MM.1S (cell line): ENCODE results near the gene GAB2.

Source experiments
- DNase-seq: peaks from one replicate; pipeline ENCODE4 v3.0.0-alpha.2; 2015
- H2AFZ ChIP-seq: fragments of 300-600 bp; sonication (generic); 2 replicates; pipeline ENCODE4 v1.6.0; 2016; ENCODE audit warnings: antibody characterized with exemption, low read length
- H3F3A ChIP-seq: fragments of 300-600 bp; sonication (generic); 2 replicates; pipeline ENCODE4 v1.6.1; 2016; ENCODE audit warnings: mild to moderate bottlenecking, antibody characterized with exemption, low read length, moderate library complexity, mixed read lengths; ENCODE audit not compliant: insufficient read depth
- H3K27ac ChIP-seq: fragments of 300-600 bp; sonication (generic); 2 replicates; pipeline ENCODE4 v1.5.1; 2016; ENCODE audit warnings: mild to moderate bottlenecking, low read length
- H3K27me3 ChIP-seq: fragments of 300-600 bp; sonication (generic); replicated peaks from 2 replicates; pipeline ENCODE4 v1.6.0; 2016; ENCODE audit warnings: low read length; ENCODE audit not compliant: insufficient read depth
- H3K36me3 ChIP-seq: fragments of 300-600 bp; sonication (generic); replicated peaks from 2 replicates; pipeline ENCODE4 v1.6.1; 2016; ENCODE audit warnings: mild to moderate bottlenecking, low read length, mixed read lengths; ENCODE audit not compliant: insufficient read depth
- H3K4me1 ChIP-seq: fragments of 300-600 bp; sonication (generic); 2 replicates; pipeline ENCODE4 v1.6.1; 2016; ENCODE audit warnings: low read length, mixed read lengths
- H3K4me2 ChIP-seq: fragments of 300-600 bp; sonication (generic); 2 replicates; pipeline ENCODE4 v1.6.0; 2016; ENCODE audit warnings: low read depth, low read length
- H3K4me3 ChIP-seq: fragments of 300-600 bp; sonication (generic); 2 replicates; pipeline ENCODE4 v1.5.1; 2016; ENCODE audit warnings: low read length, mixed read lengths
- H3K79me2 ChIP-seq: fragments of 300-600 bp; sonication (generic); 2 replicates; pipeline ENCODE4 v1.6.1; 2016; ENCODE audit warnings: mixed run types, low read length, mixed read lengths
- H3K9ac ChIP-seq: fragments of 300-600 bp; sonication (generic); 2 replicates; pipeline ENCODE4 v1.6.1; 2016; ENCODE audit warnings: low read length, mixed read lengths
- H3K9me2 ChIP-seq: fragments of 300-600 bp; sonication (generic); replicated peaks from 2 replicates; pipeline ENCODE4 v1.6.1; 2016; ENCODE audit warnings: mild to moderate bottlenecking, low read length, mixed read lengths; ENCODE audit not compliant: insufficient read depth
- H3K9me3 ChIP-seq: fragments of 300-600 bp; sonication (generic); replicated peaks from 2 replicates; pipeline ENCODE4 v1.6.1; 2016; ENCODE audit warnings: mild to moderate bottlenecking, low read length, mixed read lengths; ENCODE audit not compliant: insufficient read depth
- H4K20me1 ChIP-seq: fragments of 300-600 bp; sonication (generic); 2 replicates; pipeline ENCODE4 v1.6.1; 2016; ENCODE audit warnings: mild to moderate bottlenecking, low read length, moderate library complexity, mixed read lengths; ENCODE audit not compliant: insufficient read depth
- EZH2 ChIP-seq: fragments of 300-600 bp; sonication (generic); optimal IDR thresholded peaks from 2 replicates; pipeline ENCODE3; 2017; ENCODE audit warnings: low read depth, mild to moderate bottlenecking, antibody characterized with exemption, low read length, mixed read lengths
- EZH2phosphoT487 ChIP-seq: fragments of 300-600 bp; sonication (generic); IDR thresholded peaks from 2 replicates; pipeline ENCODE4 v1.6.1; 2018; ENCODE audit warnings: antibody characterized with exemption, low read length
- TF ChIP-seq, protein P1 (sequence below): fragments of 300-600 bp; sonication (generic); IDR thresholded peaks from 2 replicates; pipeline ENCODE4 v1.5.1; 2016; ENCODE audit warnings: antibody characterized with exemption, low read length, mixed read lengths

Gene GAB2

DNA sequence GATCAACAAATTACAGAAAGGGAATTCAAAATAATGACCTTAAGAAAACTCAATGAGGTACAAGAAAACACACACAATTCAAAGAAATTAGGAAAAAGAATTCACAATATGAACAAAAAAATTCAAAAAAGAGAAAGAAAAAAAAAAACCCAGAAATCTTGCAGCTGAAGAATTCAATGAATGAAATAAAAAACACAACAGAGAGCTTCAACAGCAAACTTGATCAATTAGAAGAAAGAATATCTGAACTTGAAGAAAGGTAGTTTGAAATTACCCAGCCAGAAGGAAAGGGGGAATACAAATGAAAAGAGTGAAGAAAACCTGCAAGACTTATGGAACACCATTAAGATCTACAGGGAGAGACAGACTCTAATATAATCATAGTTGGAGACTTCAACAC is 176.1 kb downstream of the GAB2 start:
- Histone ChIP-seq H3K36me3 (no peaks in the 10 kb centered on the region), H4K20me1 (no peaks in the 10 kb centered on the region), H3K4me1 (no peaks in the 10 kb centered on the region), H2AFZ (no peak overlapping the region), H3K4me3 (no peak overlapping the region), H3K9me2 (no peaks in the 10 kb centered on the region), H3K27ac (no peak overlapping the region), H3K9me3 (no peaks in the 10 kb centered on the region), H3K79me2 (no peaks in the 10 kb centered on the region), H3K27me3 (no peaks in the 10 kb centered on the region), H3K4me2 (no peak overlapping the region), H3F3A (no peaks in the 10 kb centered on the region), H3K9ac (no peak overlapping the region)
- no peak for TF ChIP-seq EZH2
- TF ChIP-seq, protein P1, sequence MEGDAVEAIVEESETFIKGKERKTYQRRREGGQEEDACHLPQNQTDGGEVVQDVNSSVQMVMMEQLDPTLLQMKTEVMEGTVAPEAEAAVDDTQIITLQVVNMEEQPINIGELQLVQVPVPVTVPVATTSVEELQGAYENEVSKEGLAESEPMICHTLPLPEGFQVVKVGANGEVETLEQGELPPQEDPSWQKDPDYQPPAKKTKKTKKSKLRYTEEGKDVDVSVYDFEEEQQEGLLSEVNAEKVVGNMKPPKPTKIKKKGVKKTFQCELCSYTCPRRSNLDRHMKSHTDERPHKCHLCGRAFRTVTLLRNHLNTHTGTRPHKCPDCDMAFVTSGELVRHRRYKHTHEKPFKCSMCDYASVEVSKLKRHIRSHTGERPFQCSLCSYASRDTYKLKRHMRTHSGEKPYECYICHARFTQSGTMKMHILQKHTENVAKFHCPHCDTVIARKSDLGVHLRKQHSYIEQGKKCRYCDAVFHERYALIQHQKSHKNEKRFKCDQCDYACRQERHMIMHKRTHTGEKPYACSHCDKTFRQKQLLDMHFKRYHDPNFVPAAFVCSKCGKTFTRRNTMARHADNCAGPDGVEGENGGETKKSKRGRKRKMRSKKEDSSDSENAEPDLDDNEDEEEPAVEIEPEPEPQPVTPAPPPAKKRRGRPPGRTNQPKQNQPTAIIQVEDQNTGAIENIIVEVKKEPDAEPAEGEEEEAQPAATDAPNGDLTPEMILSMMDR, result no peak
- no peak for TF ChIP-seq EZH2phosphoT487
- DNase-seq, result no peak

DNA sequence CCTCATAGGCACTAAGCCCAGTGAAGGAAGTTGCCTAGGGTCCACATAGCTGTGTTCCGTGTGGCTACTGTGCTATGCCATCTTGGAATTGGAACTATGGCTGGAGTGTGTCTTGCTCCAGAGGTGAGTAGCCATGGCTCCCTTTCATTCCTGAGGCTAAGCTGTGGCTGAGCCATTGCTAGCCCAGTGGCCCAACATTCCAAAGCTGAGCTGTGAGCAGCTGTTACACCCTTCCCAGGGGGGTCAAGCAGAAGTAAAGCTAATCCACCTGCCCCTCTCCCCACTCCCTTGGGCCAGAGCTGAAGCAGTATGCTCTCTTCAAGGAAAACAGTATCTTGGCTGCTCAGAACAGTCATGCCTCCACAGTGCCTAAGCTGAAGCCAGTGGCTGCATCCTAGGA is 177.8 kb downstream of the GAB2 start:
- Histone ChIP-seq H3K4me3 (no peak overlapping the region), H4K20me1 (no peaks in the 10 kb centered on the region), H3K27ac (no peak overlapping the region), H3K4me1 (no peaks in the 10 kb centered on the region), H3K36me3 (no peaks in the 10 kb centered on the region), H3K4me2 (no peak overlapping the region), H3K9me3 (no peaks in the 10 kb centered on the region), H3K79me2 (no peaks in the 10 kb centered on the region), H3K9ac (no peak overlapping the region), H3K27me3 (no peaks in the 10 kb centered on the region), H3K9me2 (no peaks in the 10 kb centered on the region), H2AFZ (no peak overlapping the region), H3F3A (no peaks in the 10 kb centered on the region)
- DNase-seq, result no peak
- no peak for TF ChIP-seq EZH2
- no peak for TF ChIP-seq EZH2phosphoT487
- TF ChIP-seq, protein P1, result no peak

DNA sequence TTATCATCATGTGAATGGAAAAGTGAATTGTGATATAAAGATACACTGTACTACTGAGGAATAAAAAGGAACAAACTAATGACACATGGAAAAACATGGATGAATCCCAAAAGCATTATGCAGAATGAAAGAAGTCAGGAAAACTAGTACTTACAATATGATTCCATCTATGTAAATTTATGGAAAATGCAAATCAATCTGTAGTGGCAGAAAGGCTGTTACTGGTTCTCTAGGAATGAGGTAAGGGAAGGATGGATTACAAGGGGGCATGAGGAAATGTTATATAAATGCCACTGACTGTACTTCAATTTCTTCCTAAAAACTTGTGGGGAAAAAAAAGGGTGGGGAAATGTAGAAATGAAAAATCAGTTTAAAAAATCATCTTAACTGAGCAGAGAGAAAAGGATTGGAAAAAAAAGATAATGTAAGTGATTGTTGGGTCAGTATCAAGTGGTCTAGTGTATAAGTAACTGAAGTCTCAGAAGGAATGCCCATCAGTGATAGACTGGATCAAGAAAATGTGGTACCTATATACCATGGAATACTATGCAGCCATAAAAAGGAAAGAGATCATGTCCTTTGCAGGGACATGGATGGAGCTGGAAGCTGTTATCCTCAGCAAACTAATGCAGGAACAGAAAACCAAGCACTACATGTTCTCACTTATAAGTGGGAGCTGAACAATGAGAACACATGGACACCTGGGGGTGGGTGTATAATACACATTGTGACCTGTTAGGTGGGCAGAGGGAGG is 180.2 kb downstream of the GAB2 start:
- DNase-seq, result no peak
- no peak overlapping the region for H3K9ac ChIP-seq
- no peak overlapping the region for H3K4me3 ChIP-seq
- no peaks in the 10 kb centered on the region for H4K20me1 ChIP-seq
- TF ChIP-seq, protein P1, result no peak
- no peak for TF ChIP-seq EZH2phosphoT487
- no peak for TF ChIP-seq EZH2
- H3K4me2 ChIP-seq, result no peak overlapping the region
- H3K4me1 ChIP-seq, result peaks cover 4% of the 10 kb centered on the region
- H3K27ac ChIP-seq, result no peak overlapping the region
- H3K79me2 ChIP-seq, result no peaks in the 10 kb centered on the region
- H3K9me3 ChIP-seq, result no peaks in the 10 kb centered on the region
- no peaks in the 10 kb centered on the region for H3K36me3 ChIP-seq
- no peak overlapping the region for H2AFZ ChIP-seq
- H3K27me3 ChIP-seq, result no peaks in the 10 kb centered on the region
- H3K9me2 ChIP-seq, result no peaks in the 10 kb centered on the region
- peaks cover 2% of the 10 kb centered on the region; the same call in 1 of the 2 replicates for H3F3A ChIP-seq
